ENCODE data around the gene MROH8.

The MROH8 gene

DNA sequence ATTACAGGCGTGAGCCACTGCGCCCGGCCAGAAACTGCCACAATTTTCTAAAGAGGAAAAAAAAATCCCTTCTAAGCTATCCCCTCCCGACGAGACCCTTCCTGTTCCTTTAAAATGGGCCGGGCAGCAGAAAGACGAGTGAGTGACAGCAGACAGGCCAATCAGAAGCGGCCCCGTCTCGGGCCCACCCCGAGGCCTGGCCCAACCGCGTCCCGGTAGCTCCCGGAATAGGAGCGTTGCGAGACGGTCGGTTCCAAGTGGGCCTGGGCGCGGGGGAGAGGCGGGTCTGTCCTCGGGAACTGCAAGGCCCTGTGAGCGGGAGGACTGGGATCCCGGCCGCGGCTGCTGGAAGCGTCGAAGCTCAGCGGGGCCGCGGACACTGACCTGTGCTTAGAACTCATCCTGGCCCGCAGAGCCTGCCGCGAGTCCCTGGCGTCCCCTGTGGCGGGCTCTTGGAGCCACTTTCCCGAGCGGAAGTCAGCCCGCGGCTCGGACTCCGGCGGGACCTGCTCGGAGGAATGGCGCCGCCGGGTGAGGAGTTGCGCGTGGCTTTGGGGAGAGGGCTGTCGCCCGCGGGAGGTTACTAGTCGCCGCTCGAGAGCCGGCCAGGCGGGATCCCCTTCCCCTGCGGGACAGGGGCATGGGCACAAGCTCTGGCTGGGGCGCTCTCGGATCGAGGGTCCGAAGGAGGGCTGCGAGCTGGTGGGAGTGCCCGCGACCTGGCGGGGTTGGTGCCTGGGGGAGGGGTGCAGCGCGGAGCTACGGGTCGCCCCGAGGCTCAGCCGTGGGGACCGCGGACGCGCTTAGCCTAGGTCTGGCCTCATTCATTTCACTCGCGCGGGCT lies at the start of gene MROH8, which contains the start of gene RPN2:
Gene MROH8 (minus strand): TSS at position 710 of the 844 bp plus-strand sequence.
Gene RPN2 (plus strand): TSS at position 492 of the 844 bp plus-strand sequence. CDS start 27 bp downstream, at position 519.
- peak; percentile 96 for DNase-seq

GRCh38 chr20:37228656-37229055 lies 49.3 kb upstream of the MROH8 start:
- no peak for DNase-seq

DNA sequence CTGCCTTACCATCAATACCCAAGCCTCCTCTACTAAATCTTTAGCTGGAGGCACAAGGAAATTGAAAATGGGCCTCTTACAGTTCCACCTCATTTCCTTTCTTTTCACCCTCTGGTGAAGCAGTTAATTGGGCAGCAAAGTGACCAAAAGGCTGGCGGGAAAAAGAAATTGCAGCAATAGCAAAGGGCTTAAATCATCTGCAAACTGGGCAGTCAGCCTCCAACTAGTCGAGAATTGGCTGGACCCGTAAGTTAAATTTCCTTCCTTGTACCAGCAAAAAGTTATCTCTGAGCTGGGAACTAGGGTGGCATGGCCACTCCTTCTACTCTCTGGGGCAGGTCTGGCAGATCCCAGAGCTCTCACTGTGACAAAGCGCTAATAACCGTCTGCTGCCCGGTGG lies 48.7 kb upstream of the MROH8 start:
- no peak for DNase-seq

GRCh38 chr20:37226889-37227288 lies 47.5 kb upstream of the MROH8 start:
- DNase-seq, result no peak

GRCh38 chr20:37225146-37225545 lies 45.8 kb upstream of the MROH8 start:
- no peak for DNase-seq

DNA sequence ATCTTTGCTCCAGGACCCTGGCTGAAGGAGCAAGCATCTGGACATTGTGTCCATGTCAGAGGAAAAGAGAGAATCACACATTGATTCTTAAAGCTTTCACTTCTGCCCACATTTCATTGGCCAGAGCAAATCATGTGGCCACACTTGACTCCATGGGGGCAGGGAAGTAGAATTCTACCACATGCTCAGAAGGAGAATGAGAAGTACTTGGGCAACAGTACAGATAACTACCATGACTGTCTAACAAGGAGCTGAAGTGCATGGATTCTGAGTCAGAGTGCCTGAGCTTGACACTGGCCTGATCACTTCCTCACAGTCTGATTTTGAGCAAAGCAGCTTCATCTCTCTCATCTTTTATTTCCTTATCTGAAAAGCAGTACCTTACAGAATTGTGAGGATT lies 43.7 kb upstream of the MROH8 start:
- DNase-seq, result no peak

GRCh38 chr20:37222086-37222485 lies 42.7 kb upstream of the MROH8 start:
- no peak for DNase-seq

DNA sequence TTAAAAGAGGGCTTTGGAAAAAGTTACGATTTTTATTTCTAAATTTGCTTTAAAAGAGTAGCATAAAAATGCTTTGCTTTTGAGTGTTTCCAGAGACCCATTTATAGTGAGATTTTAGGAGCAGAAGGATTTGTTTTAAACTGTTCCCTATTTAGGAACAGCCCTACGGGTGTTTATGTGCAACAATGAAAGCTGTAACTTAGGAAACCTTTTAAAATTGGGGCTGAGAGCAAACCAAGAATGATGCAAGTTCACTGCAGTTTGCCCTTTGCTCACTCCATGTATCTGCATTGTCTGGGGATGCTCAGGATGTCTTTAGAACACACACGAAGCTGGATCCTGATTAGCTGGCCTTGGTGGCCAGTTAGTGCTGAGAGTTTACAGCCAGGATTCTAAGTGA lies 41.4 kb upstream of the MROH8 start:
- no peak for DNase-seq

GRCh38 chr20:37219751-37220668 lies 40.7 kb upstream of the MROH8 start:
- DNase-seq, result no peak

GRCh38 chr20:37218976-37219375 lies 39.6 kb upstream of the MROH8 start:
- DNase-seq, result no peak

DNA sequence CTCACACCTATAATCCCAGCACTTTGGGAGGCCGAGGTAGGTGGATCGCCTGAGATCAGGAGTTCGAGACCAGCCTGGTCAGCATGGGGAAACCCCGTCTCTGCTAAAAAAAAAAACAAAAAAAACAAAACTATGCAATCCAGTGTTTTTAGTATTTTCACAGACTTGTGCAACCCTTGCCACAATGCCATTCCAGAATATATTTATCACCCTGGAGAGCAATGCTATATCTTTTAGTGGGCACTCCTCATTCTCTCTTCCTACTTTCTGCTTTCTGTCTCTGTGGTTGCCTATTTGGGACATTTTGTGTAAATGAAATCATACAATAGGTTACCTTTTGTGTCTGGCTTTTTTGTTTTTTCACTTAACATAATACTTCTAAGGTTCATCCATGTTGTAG lies 39.1 kb upstream of the MROH8 start:
- no peak for DNase-seq

DNA sequence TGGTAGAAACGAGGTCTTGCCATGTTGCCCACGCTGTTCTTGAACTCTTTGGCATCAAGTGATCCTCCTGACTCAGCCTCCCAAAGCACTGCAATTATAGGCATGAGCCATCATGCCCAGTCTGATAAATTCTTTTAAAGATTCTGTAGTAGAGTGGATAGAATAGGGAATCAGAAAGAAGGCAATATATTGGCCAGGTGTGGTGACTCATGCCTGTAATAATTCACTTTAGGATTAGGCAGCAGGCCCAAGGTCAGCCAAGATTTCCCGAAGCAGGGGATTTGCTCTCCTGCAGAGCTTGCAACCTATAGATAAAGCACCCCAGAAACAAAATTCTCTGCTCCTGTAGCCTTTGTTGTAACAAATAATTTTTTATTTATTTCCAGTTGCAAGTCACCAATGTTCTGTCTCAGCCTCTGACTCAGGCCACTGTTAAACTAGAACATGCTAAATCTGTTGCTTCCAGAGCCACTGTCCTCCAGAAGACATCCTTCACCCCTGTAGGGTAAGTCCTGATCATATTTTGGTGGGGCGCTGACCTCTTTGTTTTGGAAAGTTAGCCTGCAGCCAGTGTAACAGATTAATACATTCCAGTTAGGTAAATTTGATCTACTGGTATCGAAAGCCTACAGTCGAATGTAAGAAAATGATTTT lies 30.4 kb upstream of the MROH8 start:
- DNase-seq, result no peak

DNA sequence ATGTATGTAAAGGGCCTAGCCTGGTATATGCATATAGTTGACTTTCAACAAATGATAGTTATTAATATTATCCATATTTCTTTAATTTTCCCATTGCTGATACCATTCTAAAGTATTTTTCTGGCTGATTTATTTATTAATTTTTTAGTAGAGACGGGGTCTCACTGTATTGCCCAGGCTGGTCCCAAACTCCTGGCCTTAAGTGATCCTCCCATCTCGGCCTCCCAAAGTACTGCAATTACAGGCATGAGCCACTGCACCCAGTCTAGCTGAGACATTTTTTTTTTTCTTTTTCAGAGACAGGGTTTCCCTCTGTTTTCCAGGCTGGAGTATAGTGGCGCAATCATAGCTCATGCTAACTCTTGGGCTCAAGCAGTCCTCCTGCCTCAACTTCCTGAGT lies 29.8 kb upstream of the MROH8 start:
- no peak for DNase-seq

- DNase-seq, result no peak
Measured at GRCh38 chr20:37207171-37207570, 27.8 kb upstream of the MROH8 start.

DNA sequence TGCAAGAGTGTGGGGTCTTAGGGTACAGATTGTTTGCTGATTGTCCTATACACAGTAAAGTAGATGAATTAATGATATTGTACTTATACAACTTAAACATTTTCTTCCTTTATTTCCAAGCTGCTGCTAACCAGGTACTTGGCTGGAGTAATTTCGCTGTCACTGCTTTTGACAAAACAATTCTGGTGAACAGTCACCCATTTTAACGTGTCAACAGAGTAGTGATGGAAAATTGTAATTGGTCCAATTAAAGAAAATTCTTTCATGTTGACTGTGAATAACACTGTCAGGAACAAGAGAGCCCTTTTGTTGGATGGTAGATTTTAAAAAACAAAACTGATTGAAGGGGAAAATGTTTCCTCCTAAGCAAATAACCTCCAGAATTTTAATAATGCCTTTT lies 26.4 kb upstream of the MROH8 start:
- no peak for DNase-seq

GRCh38 chr20:37205130-37205529 lies 25.8 kb upstream of the MROH8 start:
- no peak for DNase-seq

DNA sequence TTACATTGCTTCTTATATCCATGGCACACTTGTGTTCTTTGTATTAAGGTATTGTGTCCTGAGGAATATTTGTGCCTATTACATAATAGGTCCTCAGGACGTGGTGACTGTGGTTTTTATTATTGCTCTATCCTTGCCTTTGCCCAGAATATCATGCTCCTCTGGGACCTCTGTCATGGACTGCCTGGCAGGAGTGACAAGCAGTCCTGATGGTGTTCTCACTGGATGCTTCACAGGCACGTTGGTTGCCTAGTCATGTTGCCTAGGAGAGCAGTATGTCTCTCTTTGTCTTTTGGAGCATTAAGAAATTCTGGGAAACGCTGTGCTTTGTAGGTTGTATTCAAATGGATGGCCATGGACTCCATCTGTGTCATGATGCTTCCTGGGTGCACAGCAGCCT lies 24.7 kb upstream of the MROH8 start:
- no peak for DNase-seq

DNA sequence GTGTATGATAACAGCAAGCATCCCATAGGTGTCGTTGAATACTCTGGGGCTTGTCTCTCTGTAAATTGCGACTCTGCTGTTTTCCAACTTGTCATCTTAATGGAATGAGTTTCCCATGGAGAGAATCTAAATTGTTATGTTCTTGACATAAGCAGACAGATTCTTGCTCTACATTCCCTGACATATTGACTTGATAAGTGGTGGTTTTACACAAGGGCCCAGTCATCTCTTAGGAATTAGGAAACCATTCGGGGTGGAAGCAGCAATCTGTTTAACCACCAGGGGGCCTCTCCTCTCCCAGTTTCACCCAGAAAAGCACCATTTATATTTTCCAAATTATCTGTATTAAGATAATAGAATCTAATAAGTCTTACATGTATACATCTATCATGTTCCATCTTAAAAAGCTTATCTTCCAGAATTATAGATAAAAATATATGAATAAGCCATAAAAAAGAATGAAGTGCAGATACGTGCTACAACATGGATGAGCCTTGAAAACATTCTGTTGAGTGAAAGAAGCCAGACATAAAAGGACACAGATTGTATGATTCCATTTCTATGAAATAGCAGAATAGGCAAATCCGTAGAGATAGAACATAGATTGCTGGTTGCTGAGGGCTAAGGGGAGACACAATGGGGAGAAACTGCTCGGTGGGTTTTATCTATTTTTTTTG lies 23.1 kb upstream of the MROH8 start:
- peak; percentile 24 for DNase-seq

GRCh38 chr20:37201827-37202162 lies 22.4 kb upstream of the MROH8 start:
- no peak for DNase-seq

- DNase-seq, result no peak
Measured at GRCh38 chr20:37200926-37201826, 21.8 kb upstream of the MROH8 start.

DNA sequence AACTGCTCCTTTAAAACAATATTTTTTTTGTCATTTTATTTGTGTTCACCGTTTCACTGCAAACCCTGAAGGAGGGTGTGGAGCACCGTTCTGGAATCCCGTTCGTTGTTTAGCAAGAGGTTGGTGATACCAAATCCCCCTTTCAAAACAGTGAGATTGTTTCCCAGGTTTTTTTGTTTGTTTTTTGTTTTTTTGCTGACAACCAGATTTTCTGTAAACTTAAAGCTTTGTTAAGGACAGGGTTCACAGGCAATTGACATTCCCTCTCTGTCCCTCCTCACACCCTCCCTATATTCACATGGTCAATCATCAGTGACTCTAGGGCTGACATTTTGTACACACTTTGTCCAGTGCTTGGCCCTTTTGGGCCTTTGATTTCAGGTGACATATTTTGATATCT lies 21.0 kb upstream of the MROH8 start:
- no peak for DNase-seq
